IMR-90 (cell line): ENCODE results near the gene ZNF85.

ENCODE experiments used
- CTCF ChIP-seq: conservative IDR thresholded peaks from 2 replicates; pipeline ENCODE4 v1.5.1; 2012; ENCODE audit warnings: mild to moderate bottlenecking, low read depth, low read length, improper control_type of control experiment
- MXI1 ChIP-seq: IDR thresholded peaks from 2 replicates; pipeline ENCODE4 v1.6.1; 2012; ENCODE audit warnings: low read depth, mild to moderate bottlenecking, low read length, moderate library complexity, borderline replicate concordance
- POLR2A ChIP-seq: IDR thresholded peaks from 2 replicates; pipeline ENCODE4 v1.6.1; 2012; ENCODE audit warnings: mild to moderate bottlenecking, low read depth, low read length

- TF ChIP-seq MXI1 (no peak), POLR2A (no peak), CTCF (no peak)
Observed at GRCh38 chr19:20928371-20928770, 5.3 kb downstream of the ZNF85 start.
